T-cell (primary cell): Measurements from ENCODE around the gene CCL27. TPM values are rescaled to one million over a fixed set of nuclear protein-coding genes. Genes with fewer than 3 reads are reported as not detected.

Source experiments
- ATAC-seq, 4 experiments: fragments of 200-7000 bp in 3 of 4; fragments of 150-1000 bp in 1 of 4; cut with Tn5 transposase; replicated peaks in 1 of 4; 1 replicate in 3 of 4; 2 replicates in 1 of 4; pipeline ENCODE4 v1.10.0; 2021; ENCODE audit warnings: moderate library complexity in 3 of 4, mild to moderate bottlenecking in 2 of 4, moderate number of reproducible peaks in 1 of 4
- CTCF ChIA-PET, 2 donors: fragments of 300-600 bp; sonication (Branson Sonifier 250); formaldehyde crosslinking; loops; one replicate each; lab custom pipeline; 2022; ENCODE audit warnings: antibody characterized with exemption in 2 of 2; lab: Charles Lee
- POLR2A ChIA-PET, 2 donors: fragments of 300-600 bp; sonication (Branson Sonifier 250); formaldehyde crosslinking; loops; one replicate each; lab custom pipeline; 2022; ENCODE audit warnings: antibody characterized with exemption in 2 of 2; lab: Charles Lee
- DNase-seq, 35 experiments: peaks; one replicate each; pipeline versions ENCODE4 v3.0.0 to v3.0.0-alpha.2; 2013 to 2023
- H3K27ac ChIP-seq: one replicate; pipeline ENCODE4 v1.5.1; 2013; ENCODE audit warnings: low read length
- H3K27me3 ChIP-seq, 2 experiments: replicated peaks in 1 of 2; 1 replicate in 1 of 2; 2 replicates in 1 of 2; pipeline versions ENCODE4 v1.6.1 to v1.7.0; 2013; ENCODE audit warnings: low read length in 1 of 2, mixed read lengths in 1 of 2; ENCODE audit not compliant: control insufficient read depth in 2 of 2, insufficient read depth in 2 of 2; ENCODE audit errors: extremely low read depth in 1 of 2
- H3K36me3 ChIP-seq, 2 donors: 1 replicate in 1 of 2; 2 replicates in 1 of 2; pipeline versions ENCODE4 v1.6.1 to v1.7.0; 2013; ENCODE audit warnings: low read length in 1 of 2; ENCODE audit not compliant: control insufficient read depth in 2 of 2, insufficient read depth in 1 of 2; ENCODE audit errors: extremely low read depth in 1 of 2
- H3K4me1 ChIP-seq, 2 experiments: 1 replicate in 1 of 2; 2 replicates in 1 of 2; pipeline versions ENCODE4 v1.6.1 to v1.7.0; 2013; ENCODE audit warnings: low read length in 2 of 2, mixed read lengths in 1 of 2; ENCODE audit not compliant: insufficient read depth in 2 of 2, control insufficient read depth in 1 of 2; ENCODE audit errors: extremely low read depth in 1 of 2
- H3K4me3 ChIP-seq, 2 donors: 1 replicate in 1 of 2; 2 replicates in 1 of 2; pipeline versions ENCODE4 v1.5.1 to v1.7.0; 2013; ENCODE audit warnings: mild to moderate bottlenecking in 2 of 2, low read length in 1 of 2, moderate library complexity in 1 of 2; ENCODE audit not compliant: control insufficient read depth in 1 of 2; ENCODE audit errors: extremely low read depth in 1 of 2
- H3K9me3 ChIP-seq: 2 replicates; pipeline ENCODE4 v1.7.0; 2013
- H3K27ac Mint-ChIP-seq, 2 donors: one replicate each; pipeline ENCODE4 v1.8.0; 2020 to 2021; ENCODE audit warnings: mild to moderate bottlenecking in 2 of 2, mixed read lengths in 2 of 2
- H3K27me3 Mint-ChIP-seq, 2 donors: one replicate each; pipeline ENCODE4 v1.8.0; 2021 to 2022; ENCODE audit warnings: mixed read lengths in 2 of 2
- H3K36me3 Mint-ChIP-seq: one replicate; pipeline ENCODE4 v1.8.0; 2021; ENCODE audit warnings: mixed read lengths
- H3K4me1 Mint-ChIP-seq, 3 donors: one replicate each; pipeline ENCODE4 v1.8.0; 2020 to 2022; ENCODE audit warnings: mixed read lengths in 3 of 3, mild to moderate bottlenecking in 1 of 3
- H3K4me3 Mint-ChIP-seq, 3 donors: one replicate each; pipeline ENCODE4 v1.8.0; 2020 to 2022; ENCODE audit warnings: mild to moderate bottlenecking in 3 of 3, mixed read lengths in 3 of 3, moderate library complexity in 3 of 3
- H3K9me3 Mint-ChIP-seq, 3 donors: one replicate each; pipeline ENCODE4 v1.8.0; 2020 to 2022; ENCODE audit warnings: mixed read lengths in 3 of 3
- WGBS: methylation state at CpG from one replicate; pipeline ENCODE4 v1.1.5; 2013; ENCODE audit warnings: missing lambda C conversion rate; ENCODE audit not compliant: insufficient coverage; 5-methylcytosine and 5-hydroxymethylcytosine counted together
- total RNA-seq, 35 experiments: library from RNA in 6 of 35; stranded (reverse) in 6 of 35; fragments of 120-200 nt in 1 of 35; gene quantifications; one replicate each; pipeline versions ENCODE4 v1.2.1 to v1.2.4 and lab custom pipeline; 2013 to 2026

Gene CCL27
- total RNA-seq, 5 donors from 2014 or later (not counting 1 experiment from before 2014, with no cell fraction given) = not detected

GRCh38 chr9:34630402-34631154 is 31.9 kb downstream of the CCL27 start:
- H3K27ac Mint-ChIP-seq = peak overlapping the region in 1 of 2 donors; percentile 33

GRCh38 chr9:34629491-34629808 is 33.0 kb downstream of the CCL27 start:
- H3K4me1 ChIP-seq = peaks cover 4 to 31% of the 10 kb centered on the region in 2 experiments
- POLR2A ChIA-PET = no interaction called here
- Mint-ChIP-seq H3K4me1 (peaks cover 19 to 27% (median 25%) of the 10 kb centered on the region in 3 donors), H3K9me3 (no peaks in the 10 kb centered on the region), H3K36me3 (no peaks in the 10 kb centered on the region), H3K4me3 (peak overlapping the region; percentile 71 to 84 (median 83)), H3K27ac (no peak overlapping the region), H3K27me3 (peaks cover 43 to 49% of the 10 kb centered on the region in 2 donors)
- no peaks in the 10 kb centered on the region for H3K36me3 ChIP-seq
- no peak overlapping the region for H3K27ac ChIP-seq
- no peak for ATAC-seq
- peak overlapping the region in 1 of 2 donors; percentile 64 for H3K4me3 ChIP-seq
- CTCF ChIA-PET = interaction anchor here (0.6 to 1.5 kb wide), 2 partner anchors 9 to 174 kb away, joined by 4 to 6 read pairs; partner anchors contain the start of gene DCTN3 (in 1 of the 2)
- DNase-seq = no peak
- peaks cover 19 to 59% of the 10 kb centered on the region in 2 experiments for H3K27me3 ChIP-seq
- 30% methylated on average over 3 of the region's 5 CpGs for WGBS
- H3K9me3 ChIP-seq = no peaks in the 10 kb centered on the region

More at GRCh38 chr9:34630402-34631154, 31.9 kb downstream of the CCL27 start:
- H3K4me1 Mint-ChIP-seq = peaks cover 22 to 37% (median 27%) of the 10 kb centered on the region in 3 donors
- POLR2A ChIA-PET = no interaction called here
- DNase-seq (no peak), ATAC-seq (no peak)
- H3K27ac ChIP-seq = no peak overlapping the region
- CTCF ChIA-PET = interaction anchor here in 1 of 2 donors (0.6 to 1.5 kb wide), 2 partner anchors 10 to 704 kb away, joined by 3 to 4 read pairs; partner anchors contain the start of gene DCTN3
- H3K27me3 ChIP-seq = peaks cover 17 to 48% of the 10 kb centered on the region in 2 experiments
- peaks cover 8% of the 10 kb centered on the region for H3K36me3 Mint-ChIP-seq
- H3K4me3 Mint-ChIP-seq = peak overlapping the region; percentile 56 to 84 (median 71)
- no peak overlapping the region for H3K4me3 ChIP-seq
- peaks cover 6 to 31% of the 10 kb centered on the region in 2 experiments for H3K4me1 ChIP-seq
- no peaks in the 10 kb centered on the region for H3K9me3 ChIP-seq
- 58% methylated on average over 4 of the region's 5 CpGs for WGBS
- H3K9me3 Mint-ChIP-seq = no peaks in the 10 kb centered on the region
- peaks cover 3 to 9% of the 10 kb centered on the region in 2 donors for H3K36me3 ChIP-seq
- H3K27me3 Mint-ChIP-seq = peaks cover 43 to 45% of the 10 kb centered on the region in 2 donors

DNA sequence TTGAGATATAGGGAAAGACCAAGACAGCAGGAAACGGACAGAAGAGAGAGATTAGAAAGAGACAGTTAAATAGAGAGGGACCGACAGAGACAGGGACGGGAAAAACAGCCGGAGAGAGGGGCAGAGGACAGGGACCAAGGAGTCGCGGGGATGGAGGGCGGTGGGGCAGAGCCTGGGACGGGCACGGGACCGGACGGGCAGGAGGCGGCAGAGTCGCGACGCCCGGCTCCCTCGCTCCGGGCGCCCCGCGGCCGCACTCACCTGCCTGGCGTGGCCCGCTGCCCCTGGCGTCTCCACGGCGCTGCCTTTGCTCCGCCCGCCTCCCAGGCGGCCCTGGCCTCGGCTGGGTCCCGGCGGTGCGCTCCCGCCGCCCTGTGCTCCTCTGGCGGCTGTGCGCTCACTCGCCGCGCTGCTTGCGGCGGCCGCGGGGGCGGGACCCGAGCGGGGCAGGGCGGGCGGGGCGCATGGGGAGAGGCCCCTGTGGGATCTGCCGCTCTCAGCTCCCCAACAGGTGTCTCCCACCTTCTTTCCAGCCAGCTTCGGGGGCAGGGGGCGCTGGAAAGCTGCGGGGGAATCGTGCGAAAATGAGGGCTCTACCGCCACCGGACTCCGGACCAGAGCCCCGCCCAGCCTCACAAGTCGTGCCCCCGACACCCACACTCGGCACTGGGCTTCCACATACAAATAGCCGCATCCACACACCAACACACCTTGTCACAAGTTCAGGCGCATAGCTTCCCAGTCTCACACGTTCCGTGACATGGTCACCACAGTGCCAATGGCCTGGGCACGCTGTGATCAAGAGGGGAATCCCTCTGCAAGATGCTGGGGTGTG is 33.6 kb downstream of the CCL27 start, which contains the start of gene ARID3C:
Gene ARID3C (minus strand): TSS at position 411 of the 835 bp plus-strand sequence. CDS start 1,052 bp downstream, outside the sequence.
- ChIA-PET POLR2A (no interaction called here), CTCF (interaction anchor here (0.6 to 1.5 kb wide), 3 partner anchors 8 to 503 kb away, joined by 3 to 4 read pairs (median 3); partner anchors contain the start of genes DCTN3 (in 1 of the 2) and UBAP1 (in 1 of the 2))
- 1% methylated on average over 61 of the region's 69 CpGs for WGBS
- H3K27me3 Mint-ChIP-seq = peaks cover 44 to 54% of the 10 kb centered on the region in 2 donors
- Histone ChIP-seq H3K27ac (no peak within 1 kb of the TSS), H3K4me3 (peak within 1 kb of the TSS; percentile 37 to 64), H3K4me1 (peaks cover 4 to 32% of the 10 kb centered on the region in 2 experiments), H3K36me3 (no peaks in the 10 kb centered on the region), H3K27me3 (peaks cover 19 to 65% of the 10 kb centered on the region in 2 experiments), H3K9me3 (no peaks in the 10 kb centered on the region)
- no peaks in the 10 kb centered on the region for H3K9me3 Mint-ChIP-seq
- peak within 1 kb of the TSS in 1 of 2 donors; percentile 70 for H3K27ac Mint-ChIP-seq
- H3K36me3 Mint-ChIP-seq = no peaks in the 10 kb centered on the region
- DNase-seq (peak in 20 of 35 experiments; percentile 19 to 64 (median 35)), ATAC-seq (peak; percentile 83 to 90 (median 87))
- peaks cover 17 to 26% (median 22%) of the 10 kb centered on the region in 3 donors for H3K4me1 Mint-ChIP-seq
- peak within 1 kb of the TSS; percentile 71 to 84 (median 83) for H3K4me3 Mint-ChIP-seq

- Histone ChIP-seq H3K36me3 (no peaks in the 10 kb centered on the region), H3K4me1 (peaks cover 4 to 39% of the 10 kb centered on the region in 2 experiments), H3K27ac (no peak overlapping the region), H3K9me3 (no peaks in the 10 kb centered on the region), H3K4me3 (no peak overlapping the region), H3K27me3 (peaks cover 19 to 74% of the 10 kb centered on the region in 2 experiments)
- ChIA-PET CTCF (no interaction called here), POLR2A (no interaction called here)
- Mint-ChIP-seq H3K9me3 (no peaks in the 10 kb centered on the region), H3K4me3 (peak overlapping the region; percentile 70 to 84 (median 74)), H3K27ac (peak overlapping the region in 1 of 2 donors; percentile 70), H3K4me1 (peaks cover 19 to 25% (median 24%) of the 10 kb centered on the region in 3 donors), H3K36me3 (no peaks in the 10 kb centered on the region), H3K27me3 (peaks cover 50 to 60% of the 10 kb centered on the region in 2 donors)
- 41% methylated on average over 15 of the region's 20 CpGs for whole genome bisulfite sequencing
- ATAC-seq (peak in 3 of 4 experiments; percentile 6 to 15 (median 13)), DNase-seq (no peak)
Observed at GRCh38 chr9:34627716-34628655, 34.5 kb downstream of the CCL27 start.

- Mint-ChIP-seq H3K4me3 (no peak overlapping the region), H3K9me3 (no peaks in the 10 kb centered on the region), H3K4me1 (peaks cover 30 to 34% (median 34%) of the 10 kb centered on the region in 3 donors), H3K36me3 (no peaks in the 10 kb centered on the region), H3K27ac (no peak overlapping the region), H3K27me3 (peaks cover 58 to 74% of the 10 kb centered on the region in 2 donors)
- ChIA-PET POLR2A (no interaction called here), CTCF (interaction anchor here (0.6 to 1.9 kb wide), 3 partner anchors 9 to 638 kb away, joined by 3 to 7 read pairs (median 7); no protein-coding TSS in a partner anchor)
- peaks cover 6 to 45% of the 10 kb centered on the region in 2 experiments for H3K4me1 ChIP-seq
- no peak for ATAC-seq
- H3K36me3 ChIP-seq = no peaks in the 10 kb centered on the region
- no peaks in the 10 kb centered on the region for H3K9me3 ChIP-seq
- peaks cover 17 to 85% of the 10 kb centered on the region in 2 experiments for H3K27me3 ChIP-seq
- WGBS = 69% methylated on average over 3 of the region's 3 CpGs
- DNase-seq = no peak
- no peak overlapping the region for H3K4me3 ChIP-seq
- no peak overlapping the region for H3K27ac ChIP-seq
Observed at GRCh38 chr9:34625186-34625486, 37.3 kb downstream of the CCL27 start.
